Upper lobe of left lung (tissue), 4 donors: ENCODE data around the gene AGAP6.
"Not testable (repeated sequence)": the region's sequence is repeated elsewhere in the genome, so short reads cannot be mapped to it uniquely, and the experiment has no call there.

Experiments used
- CTCF ChIP-seq, 6 experiments: fragments of 450-650 bp in 4 of 6; fragments of 200-600 bp in 2 of 6; sonication (generic) in 2 of 6; IDR thresholded peaks; one replicate each; pipeline ENCODE4 v1.5.1; 2016 to 2019; ENCODE audit warnings: antibody characterized with exemption in 6 of 6
- POLR2A ChIP-seq, 4 donors: fragments of 450-650 bp; IDR thresholded peaks; one replicate each; pipeline ENCODE4 v1.5.1; 2016 to 2017; ENCODE audit warnings: antibody characterized with exemption in 4 of 4, mild to moderate bottlenecking in 2 of 4
- POLR2AphosphoS5 ChIP-seq, 2 donors: sonication (generic); formaldehyde crosslinking; IDR thresholded peaks; one replicate each; pipeline ENCODE4 v1.5.1; 2017; ENCODE audit warnings: antibody characterized with exemption in 2 of 2

DNA sequence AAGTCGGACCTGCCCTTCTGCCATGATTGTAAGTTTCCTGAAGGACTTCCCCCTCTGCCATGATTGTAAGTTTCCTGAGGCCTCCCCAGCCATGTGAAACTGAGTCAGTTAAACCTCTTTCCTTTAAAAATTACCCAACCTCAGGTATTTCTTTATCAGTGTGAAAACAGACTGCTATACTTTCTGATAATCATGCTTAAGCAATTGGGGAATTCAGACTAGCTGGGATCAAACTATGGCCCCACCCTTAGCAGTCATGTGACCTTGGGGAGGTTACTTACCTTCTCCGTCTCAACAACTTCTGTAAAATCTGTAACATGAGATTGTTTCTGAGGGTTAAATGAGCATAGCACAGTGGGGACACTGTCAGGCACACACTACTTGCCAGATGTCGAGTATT is 999 bp upstream of the AGAP6 start:
- TF ChIP-seq CTCF, POLR2A, POLR2AphosphoS5 (IDR thresholded peaks at IDR 0.05): not testable (repeated sequence)
